Measurements from ENCODE around the gene APBB2. TPM values are rescaled to one million over a fixed set of nuclear protein-coding genes. Genes with fewer than 3 reads are reported as not detected.

Gene APBB2
- total and polyA plus RNA-seq, 2 of the 4 experiments (the other 2 are of a cell fraction), result 47.9 to 75.5 TPM

GRCh38 chr4:41216294-41217019, 2.1 kb upstream of the APBB2 start (continued):
- TF ChIP-seq FOS (IDR thresholded peaks at IDR 0.05; ENCODE audit: low read depth, low read length) (no peak), MAFK (IDR thresholded peaks at IDR 0.05; ENCODE audit: low read depth, low read length) (no peak), RFX5 (IDR thresholded peaks at IDR 0.05; ENCODE audit: low read depth, low read length) (no peak)

GRCh38 chr4:41215969-41216293, 1.6 kb upstream of the APBB2 start:
- CTCF ChIA-PET, result interaction anchor here (0.8 to 1.6 kb wide), 6 partner anchors 13 to 290 kb away, joined by 3 to 6 read pairs (median 3); no protein-coding TSS in a partner anchor
- H3K4ac ChIP-seq (ENCODE audit: low read depth, low read length), result peak overlapping the region; percentile 78
- TF ChIP-seq POLR2A (IDR thresholded peaks at IDR 0.05; ENCODE audit: low read depth, low read length) (no peak), MAFK (IDR thresholded peaks at IDR 0.05; ENCODE audit: low read depth, low read length) (no peak), RCOR1 (IDR thresholded peaks at IDR 0.05; ENCODE audit: insufficient replicate concordance, low read length) (no peak), NFE2L2 (IDR thresholded peaks at IDR 0.05; ENCODE audit: low read depth, low read length) (no peak), BHLHE40 (IDR thresholded peaks at IDR 0.05; ENCODE audit: low read depth, low read length) (no peak), CHD1 (IDR thresholded peaks at IDR 0.05; ENCODE audit: low read depth, low read length) (no peak), USF2 (IDR thresholded peaks at IDR 0.05; ENCODE audit: low read depth, low read length) (no peak), CTCF (conservative IDR thresholded peaks at IDR 0.05; ENCODE audit: low read depth, low read length) (no peak), CEBPB (IDR thresholded peaks at IDR 0.05; ENCODE audit: low read depth, low read length) (no peak), MAZ (IDR thresholded peaks at IDR 0.05; ENCODE audit: borderline replicate concordance, low read depth, low read length) (no peak; the same call in 1 of the 2 replicates), SMC3 (IDR thresholded peaks at IDR 0.05; ENCODE audit: low read depth, low read length) (no peak)

More at GRCh38 chr4:41215969-41216293, 1.6 kb upstream of the APBB2 start:
- peak overlapping the region; percentile 51 for H3K18ac ChIP-seq (ENCODE audit: low read depth, low read length)
- POLR2A ChIA-PET (ENCODE audit: unreplicated experiment), result no interaction called here
- peak overlapping the region; percentile 78 for H2BK120ac ChIP-seq (ENCODE audit: low read depth, low read length)
- in situ Hi-C loops (cut with MboI; ENCODE audit: low sequenced_read_pairs), result loop anchor here (5.0 kb wide), 2 partner anchors 239 to 294 kb away; no protein-coding TSS in a partner anchor
- peak overlapping the region; percentile 86 for H4K91ac ChIP-seq (ENCODE audit: insufficient read depth, low read depth, low read length)
- peak overlapping the region; percentile 41 for H3K14ac ChIP-seq (replicated peaks; ENCODE audit: low read depth, low read length)
- H2BK5ac ChIP-seq (ENCODE audit: low read depth, low read length, poor library complexity, severe bottlenecking), result peak overlapping the region; percentile 4
- H2AK5ac ChIP-seq (ENCODE audit: low read depth, low read length), result peak overlapping the region; percentile 2; the same call in 1 of the 2 replicates
- no TSS peak for BruUV-seq (replicated peaks)
- peak overlapping the region; percentile 69; the same call in 2 of the 3 replicates for H2BK15ac ChIP-seq (ENCODE audit: low read depth, low read length)
- peak overlapping the region; percentile 76 for H3K4me3 ChIP-seq (ENCODE audit: insufficient read depth, low read depth, low read length)
- ATAC-seq (ENCODE audit: low read depth), result no peak
- DNase-seq, result no peak
- H3K4me1 ChIP-seq (ENCODE audit: control insufficient read depth, insufficient read depth, low read length), result peaks cover 2% of the 10 kb centered on the region; the same call in 1 of the 2 replicates
- H2AK9ac ChIP-seq (replicated peaks; ENCODE audit: low read depth, low read length, poor library complexity), result peak overlapping the region; percentile 89
- WGBS, 2 experiments (ENCODE audit: extremely low coverage in 2 of 2, insufficient read length in 1 of 2), result no CpG with 5 or more reads among the region's 8 CpGs
- H3K27ac ChIP-seq (ENCODE audit: insufficient read depth, low read length), result peak overlapping the region; percentile 64
- peak overlapping the region; percentile 80 for H3K4me2 ChIP-seq (ENCODE audit: low read depth, low read length)
- dilution Hi-C loops (cut with HindIII; ENCODE audit: low sequenced_read_pairs, unreplicated experiment), result no loop called here
- H4K5ac ChIP-seq (ENCODE audit: low read depth, low read length), result peak overlapping the region; percentile 97
- H3K79me1 ChIP-seq (ENCODE audit: low read depth in 1 of 2, low read length in 2 of 2), result peaks cover 6 to 16% of the 10 kb centered on the region in 2 experiments; a peak in 3 of 4 replicates
- H3K23ac ChIP-seq (ENCODE audit: low read depth, low read length), result peak overlapping the region; percentile 36
- intact Hi-C loops (cut with micrococcal nuclease), result loop anchor here (1.0 to 2.0 kb wide), 2 partner anchors 39 to 40 kb away; partner anchors contain the start of gene UCHL1
- no peaks in the 10 kb centered on the region for H3K9me3 ChIP-seq (ENCODE audit: control insufficient read depth, insufficient read depth, low read length)
- H3K9me1 ChIP-seq (ENCODE audit: insufficient read depth, low read length), result no peaks in the 10 kb centered on the region; the same call in 1 of the 2 replicates
- no peaks in the 10 kb centered on the region for H3K36me3 ChIP-seq (ENCODE audit: control insufficient read depth, insufficient read depth, low read length)
- peak overlapping the region; percentile 87 to 95; a peak in 3 of 4 replicates for H4K8ac ChIP-seq (ENCODE audit: low read depth in 2 of 2, low read length in 2 of 2)
- H2AFZ ChIP-seq (replicated peaks; ENCODE audit: low read length, poor library complexity), result peak overlapping the region; percentile 96
- H3K56ac ChIP-seq (ENCODE audit: extremely low read depth, insufficient read depth, low read length), result peak overlapping the region; percentile 65; the same call in 1 of the 2 replicates
- H4K20me1 ChIP-seq (ENCODE audit: insufficient read depth, low read length), result no peaks in the 10 kb centered on the region
- peak overlapping the region; percentile 79 for H3K9ac ChIP-seq (ENCODE audit: low read depth, low read length)
- no peaks in the 10 kb centered on the region for H3K27me3 ChIP-seq (ENCODE audit: control insufficient read depth, insufficient read depth, low read length)
- peak overlapping the region; percentile 22; the same call in 1 of the 2 replicates for H2BK20ac ChIP-seq (ENCODE audit: low read depth, low read length)

All from IMR-90 (cell line).